K562 (cell line): ENCODE data around the gene SDS. TPM values are rescaled to one million over a fixed set of nuclear protein-coding genes. Genes with fewer than 3 reads are reported as not detected.

Experiments
- ATAC-seq: fragments of 200-7000 bp; cut with Tn5 transposase; 3 replicates; pipeline ENCODE4 v1.9.1; 2020; ENCODE audit warnings: moderate library complexity
- BruUV-seq: library from RNA; stranded (reverse); fragments of 400-500 nt; replicated peaks from 2 replicates; lab custom pipeline; 2021; lab: Mats Ljungman, UMichigan
- CTCF ChIA-PET: fragments of 300-600 bp; formaldehyde crosslinking; extraction: SDS; loops from one replicate; lab custom pipeline; 2021; ENCODE audit warnings: low intra/inter-chr PET ratio; lab: Yijun Ruan, JAX
- POLR2A ChIA-PET: fragments of 300-600, 350-650 bp; sonication (Branson Sonifier 250); formaldehyde crosslinking; extraction: SDS; loops from one replicate; lab custom pipeline; 2021; ENCODE audit warnings: antibody characterized with exemption, inconsistent platforms; lab: Yijun Ruan, JAX
- DNase-seq, 4 experiments: peaks; one replicate each; pipeline versions ENCODE4 v3.0.0 to v3.0.0-alpha.2; 2011 to 2018; ENCODE audit warnings: low spot score in 3 of 4, mixed read lengths in 3 of 4; ENCODE audit errors: extremely low read depth in 1 of 4
- FAIRE-seq: peaks from 2 replicates; lab custom pipeline; 2011; peaks lifted over from hg19 to GRCh38; lab: Jason Lieb, UNC
- H2AFZ ChIP-seq: 2 replicates; pipeline ENCODE4 v1.6.0; 2011; ENCODE audit warnings: low read depth, low read length, control low read depth, inconsistent platforms
- H3K27ac ChIP-seq: fragments of 200-600 bp; 3 replicates; pipeline ENCODE4 v1.8.0; 2011; ENCODE audit warnings: low read depth, mild to moderate bottlenecking, control low read depth, inconsistent platforms, low read length, moderate library complexity, mixed read lengths; ENCODE audit errors: extremely low read depth
- H3K27me3 ChIP-seq, 2 experiments: fragments of 300-600 bp in 1 of 2; 2 replicates in 1 of 2; 3 replicates in 1 of 2; pipeline versions ENCODE4 v1.6.0 to v1.8.0; 2011; ENCODE audit warnings: inconsistent platforms in 2 of 2, low read length in 2 of 2, mild to moderate bottlenecking in 1 of 2, mixed read lengths in 1 of 2, moderate library complexity in 1 of 2; ENCODE audit not compliant: control insufficient read depth in 2 of 2, insufficient read depth in 2 of 2
- H3K36me3 ChIP-seq: fragments of 300-600 bp; 3 replicates; pipeline ENCODE4 v1.8.0; 2011; ENCODE audit warnings: mild to moderate bottlenecking, low read length, inconsistent platforms; ENCODE audit not compliant: control insufficient read depth, insufficient read depth
- H3K4me1 ChIP-seq, 2 experiments: fragments of 200-600 bp in 1 of 2; replicated peaks in 1 of 2; 2 replicates in 1 of 2; 3 replicates in 1 of 2; pipeline versions ENCODE4 v1.5.1 to v1.8.0; 2011; ENCODE audit warnings: inconsistent platforms in 2 of 2, low read length in 2 of 2, mild to moderate bottlenecking in 1 of 2, mixed read lengths in 1 of 2, moderate library complexity in 1 of 2; ENCODE audit not compliant: control insufficient read depth in 2 of 2, insufficient read depth in 2 of 2
- H3K4me2 ChIP-seq: 2 replicates; pipeline ENCODE4 v1.6.1; 2011; ENCODE audit warnings: low read length, control low read depth, inconsistent platforms, mixed read lengths; ENCODE audit not compliant: insufficient read depth
- H3K4me3 ChIP-seq: fragments of 200-600 bp; sonication (generic), shearing (Covaris generic); 2 replicates; pipeline ENCODE4 v1.5.1; 2016; ENCODE audit warnings: control low read depth, inconsistent platforms
- H3K79me2 ChIP-seq: fragments of 200-600 bp; 3 replicates; pipeline ENCODE4 v1.8.0; 2011; ENCODE audit warnings: low read length, inconsistent platforms; ENCODE audit not compliant: control insufficient read depth, insufficient read depth
- H3K9ac ChIP-seq, 2 experiments: 2 replicates each; pipeline versions ENCODE4 v1.6.0 to v1.6.1; 2011; ENCODE audit warnings: low read depth in 2 of 2, low read length in 2 of 2, control low read depth in 1 of 2, inconsistent platforms in 1 of 2, mild to moderate bottlenecking in 1 of 2, mixed read lengths in 1 of 2; ENCODE audit not compliant: insufficient read depth in 1 of 2
- H3K9me1 ChIP-seq: one replicate; pipeline ENCODE4 v1.6.0; 2011; ENCODE audit warnings: inconsistent platforms, mild to moderate bottlenecking, low read length, moderate library complexity; ENCODE audit not compliant: control insufficient read depth, insufficient read depth
- H3K9me3 ChIP-seq: replicated peaks from 2 replicates; pipeline ENCODE4 v1.5.1; 2011; ENCODE audit warnings: low read depth, low read length, inconsistent platforms; ENCODE audit not compliant: control insufficient read depth, insufficient read depth
- H4K20me1 ChIP-seq: replicated peaks from 2 replicates; pipeline ENCODE4 v1.6.1; 2011; ENCODE audit warnings: low read length, inconsistent platforms, mixed read lengths; ENCODE audit not compliant: control insufficient read depth, insufficient read depth
- CBX3 ChIP-seq, 2 experiments: IDR thresholded peaks; 1 replicate in 1 of 2; 2 replicates in 1 of 2; pipeline ENCODE4 v1.6.1; 2012; ENCODE audit warnings: inconsistent platforms in 2 of 2, low read length in 2 of 2, borderline replicate concordance in 1 of 2, control low read depth in 1 of 2
- FOXM1 ChIP-seq, 2 experiments: fragments of 450-650 bp in 1 of 2; sonication (generic) in 1 of 2; formaldehyde crosslinking in 1 of 2; IDR thresholded peaks; 2 replicates each; pipeline versions ENCODE4 v1.6.1 to v1.9.0; 2017 to 2022; ENCODE audit warnings: low read depth in 2 of 2, mild to moderate bottlenecking in 2 of 2, missing genetic modification reagents in 1 of 2, moderate library complexity in 1 of 2
- HDAC1 ChIP-seq, 2 experiments: fragments of 450-650 bp; IDR thresholded peaks; 2 replicates each; pipeline ENCODE4 v1.6.1; 2016 to 2017; ENCODE audit warnings: inconsistent platforms in 1 of 2, mild to moderate bottlenecking in 1 of 2, moderate library complexity in 1 of 2
- MED1 ChIP-seq: sonication (generic); formaldehyde crosslinking; IDR thresholded peaks from 2 replicates; pipeline ENCODE4 v1.8.1; 2023; ENCODE audit warnings: missing genetic modification reagents, borderline replicate concordance
- OTX1 ChIP-seq: fragments of 450-650 bp; formaldehyde crosslinking; IDR thresholded peaks from 2 replicates; pipeline ENCODE4 v1.4.0; 2022; ENCODE audit warnings: mild to moderate bottlenecking
- SIN3B ChIP-seq: fragments of 450-650 bp; IDR thresholded peaks from 2 replicates; pipeline ENCODE4 v1.6.1; 2017; ENCODE audit warnings: low read depth, mild to moderate bottlenecking, moderate library complexity
- ZNF584 ChIP-seq: fragments of 200-800 bp; sonication (Bioruptor generic); IDR thresholded peaks from 2 replicates; pipeline ENCODE4 v1.6.1; 2016; ENCODE audit warnings: low read depth, mild to moderate bottlenecking, missing genetic modification characterization, missing compliant biosample characterization
- ZNF780A ChIP-seq: fragments of 250-450 bp; sonication (Bioruptor Pico); IDR thresholded peaks from 2 replicates; pipeline ENCODE4 v1.5.0; 2021; ENCODE audit warnings: mild to moderate bottlenecking
- ZZZ3 ChIP-seq: fragments of 450-650 bp; IDR thresholded peaks from 2 replicates; pipeline ENCODE4 v1.6.1; 2016; ENCODE audit warnings: antibody characterized with exemption, mild to moderate bottlenecking, moderate library complexity
- WGBS: fragments of 100-300 bp; shearing (Covaris generic); methylation state at CpG from one replicate; pipeline ENCODE4 v1.1.6; 2016; ENCODE audit warnings: low coverage, mixed read lengths; ENCODE audit not compliant: insufficient coverage; ENCODE audit errors: missing lambda C conversion rate; 5-methylcytosine and 5-hydroxymethylcytosine counted together
- in situ Hi-C: fragments of 300-500 bp; cut with MboI; formaldehyde crosslinking; loops from 4 replicates; pipeline ENCODE4 v1.15.0; 2018; ENCODE audit warnings: inconsistent platforms, mixed read lengths
- intact Hi-C: fragments of 100-400 bp; cut with micrococcal nuclease; formaldehyde crosslinking; loops from 2 replicates; pipeline ENCODE4 v1.14.2; 2022
- polyA plus RNA-seq, 8 experiments: library from polyadenylated mRNA; depleted of rRNA in 4 of 8; stranded (reverse) in 5 of 8; unstranded in 3 of 8; fragments of >200 nt; fragmentation: Nextera tagmentation in 2 of 8; fragmentation: Illumina TruSeq in 1 of 8; extraction: Ambion mirVana in 2 of 8; extraction: Trizol in 1 of 8; gene quantifications; 2 replicates each; pipeline versions ENCODE4 v1.2.1 to v1.2.3, GENCODE V29; 2011 to 2014; ENCODE audit warnings: inconsistent platforms in 1 of 8, missing spikeins in 1 of 8
- total RNA-seq, 7 experiments: library from RNA; depleted of rRNA in 6 of 7; stranded (reverse); fragments of >200 nt in 6 of 7; fragmentation: Illumina TruSeq in 2 of 7; extraction: Trizol in 2 of 7; gene quantifications; 2 replicates each; pipeline versions ENCODE4 v1.2.1 to v1.2.3, GENCODE V29; 2011 to 2021; ENCODE audit warnings: low replicate concordance in 1 of 7
- TF ChIP-seq, protein P1 (sequence below): fragments of 250-450 bp; sonication (Bioruptor Pico); IDR thresholded peaks from 2 replicates; pipeline ENCODE4 v1.5.0; 2022; ENCODE audit warnings: mild to moderate bottlenecking
- TF ChIP-seq, protein P2 (sequence below): fragments of 250-450 bp; sonication (Bioruptor Pico); IDR thresholded peaks from 2 replicates; pipeline ENCODE4 v1.9.0; 2021; ENCODE audit warnings: mild to moderate bottlenecking, inconsistent platforms
- TF ChIP-seq, protein P3 (sequence below): fragments of 450-650 bp; formaldehyde crosslinking; IDR thresholded peaks from 2 replicates; pipeline ENCODE4 v1.4.0; 2022; ENCODE audit warnings: mild to moderate bottlenecking, moderate library complexity
- TF ChIP-seq, protein P4 (sequence below), 2 experiments: fragments of 250-450 bp in 1 of 2; fragments of 450-650 bp in 1 of 2; sonication (Bioruptor Pico) in 1 of 2; IDR thresholded peaks; 2 replicates each; pipeline versions ENCODE4 v1.6.1 to v1.8.0; 2016 to 2021; ENCODE audit warnings: mild to moderate bottlenecking in 2 of 2, moderate library complexity in 2 of 2, missing compliant biosample characterization in 1 of 2, missing genetic modification characterization in 1 of 2

Gene SDS
- total and polyA plus RNA-seq, 9 of the 15 experiments (the other 6 are each of a cell fraction or from before 2014, with no cell fraction given): 0.07 to 1.1 (median 0.12) TPM; not detected in 1

DNA sequence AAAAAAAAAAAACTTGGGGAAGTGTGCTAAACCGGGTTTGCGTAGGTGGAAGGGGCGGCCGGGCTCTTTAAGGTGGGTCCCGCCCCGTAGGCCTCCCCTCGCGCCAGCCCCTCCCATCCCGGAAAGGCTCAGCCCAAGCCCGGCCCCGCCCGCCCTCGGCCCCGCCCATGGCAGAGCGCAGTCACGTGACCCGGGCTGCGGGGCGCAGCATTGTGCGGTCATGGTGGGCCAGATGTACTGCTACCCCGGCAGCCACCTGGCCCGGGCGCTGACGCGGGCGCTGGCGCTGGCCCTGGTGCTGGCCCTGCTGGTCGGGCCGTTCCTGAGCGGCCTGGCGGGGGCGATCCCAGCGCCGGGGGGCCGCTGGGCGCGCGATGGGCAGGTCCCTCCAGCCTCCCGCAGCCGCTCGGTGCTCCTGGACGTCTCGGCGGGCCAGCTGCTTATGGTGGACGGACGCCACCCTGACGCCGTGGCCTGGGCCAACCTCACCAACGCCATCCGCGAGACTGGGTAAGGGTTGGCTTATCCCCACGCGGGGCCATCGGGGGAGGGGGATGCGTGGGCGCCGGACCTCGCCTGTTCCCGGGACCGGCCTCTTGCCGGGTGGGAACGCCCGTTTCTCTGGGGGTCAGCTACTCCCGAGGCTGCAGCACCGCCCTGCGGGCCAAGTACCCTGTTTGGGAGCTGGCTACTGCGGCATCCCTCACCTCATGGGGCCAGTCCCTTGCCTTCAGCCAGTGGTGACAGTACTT, 45.1 kb downstream of the SDS start, which contains the start of gene PLBD2:
PLBD2 (plus strand) TSS at position 207 of the 752 bp plus-strand sequence; CDS start at position 221, 14 bp downstream.
- Histone ChIP-seq H3K27me3 (no peaks in the 10 kb centered on the region), H3K27ac (peak within 1 kb of the TSS; percentile 84), H3K36me3 (peaks cover 20% of the 10 kb centered on the region; the same call in 1 of the 3 replicates), H4K20me1 (peaks cover 11% of the 10 kb centered on the region), H3K9me3 (no peaks in the 10 kb centered on the region), H3K4me2 (peak within 1 kb of the TSS; percentile 91), H3K9ac (peak within 1 kb of the TSS; percentile 75 to 96), H2AFZ (peak within 1 kb of the TSS; percentile 94), H3K4me1 (peaks cover 21 to 30% of the 10 kb centered on the region in 2 experiments), H3K4me3 (peak within 1 kb of the TSS; percentile 96), H3K9me1 (no peaks in the 10 kb centered on the region), H3K79me2 (peaks cover 27% of the 10 kb centered on the region)
- FAIRE-seq: no peak
- intact Hi-C loops (loop anchor here (1.0 to 2.0 kb wide), 3 partner anchors 23 to 67 kb away; partner anchors contain the start of gene SLC8B1), in situ Hi-C loops (no loop called here)
- WGBS: 2% methylated on average over 26 of the region's 67 CpGs
- BruUV-seq: no TSS peak
- DNase-seq: peak; percentile 95 to 99 (median 99)
- ChIA-PET POLR2A (interaction anchor here (0.6 to 2.7 kb wide), 3 partner anchors 9 to 682 kb away, joined by 3 to 9 read pairs (median 4); partner anchors contain the start of gene SLC8B1), CTCF (no interaction called here)
- peak; percentile 94 for ATAC-seq
- TF ChIP-seq, protein P1, sequence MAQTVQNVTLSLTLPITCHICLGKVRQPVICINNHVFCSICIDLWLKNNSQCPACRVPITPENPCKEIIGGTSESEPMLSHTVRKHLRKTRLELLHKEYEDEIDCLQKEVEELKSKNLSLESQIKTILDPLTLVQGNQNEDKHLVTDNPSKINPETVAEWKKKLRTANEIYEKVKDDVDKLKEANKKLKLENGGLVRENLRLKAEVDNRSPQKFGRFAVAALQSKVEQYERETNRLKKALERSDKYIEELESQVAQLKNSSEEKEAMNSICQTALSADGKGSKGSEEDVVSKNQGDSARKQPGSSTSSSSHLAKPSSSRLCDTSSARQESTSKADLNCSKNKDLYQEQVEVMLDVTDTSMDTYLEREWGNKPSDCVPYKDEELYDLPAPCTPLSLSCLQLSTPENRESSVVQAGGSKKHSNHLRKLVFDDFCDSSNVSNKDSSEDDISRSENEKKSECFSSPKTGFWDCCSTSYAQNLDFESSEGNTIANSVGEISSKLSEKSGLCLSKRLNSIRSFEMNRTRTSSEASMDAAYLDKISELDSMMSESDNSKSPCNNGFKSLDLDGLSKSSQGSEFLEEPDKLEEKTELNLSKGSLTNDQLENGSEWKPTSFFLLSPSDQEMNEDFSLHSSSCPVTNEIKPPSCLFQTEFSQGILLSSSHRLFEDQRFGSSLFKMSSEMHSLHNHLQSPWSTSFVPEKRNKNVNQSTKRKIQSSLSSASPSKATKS (CRISPR knock-in tag): no peak
- TF ChIP-seq FOXM1 (IDR thresholded peaks at IDR 0.05; ENCODE audit: low read depth) (peak; percentile 58; the same call in 1 of the 2 replicates), FOXM1 (CRISPR knock-in tag; IDR thresholded peaks at IDR 0.05; ENCODE audit: low read depth) (peak; percentile 53), MED1 (CRISPR knock-in tag) (no peak), OTX1 (CRISPR knock-in tag) (no peak), ZNF584 (CRISPR knock-in tag) (no peak), CBX3 (IDR thresholded peaks at IDR 0.05; ENCODE audit: borderline replicate concordance in 1 of 2, low read length in 2 of 2) (no peak), ZZZ3 (no peak), HDAC1 (IDR thresholded peaks at IDR 0.05) (peak in 1 of 2 experiments; percentile 43; a peak in 1 of 4 replicates), ZNF780A (no peak), SIN3B (peak; percentile 86)
- TF ChIP-seq, protein P2, sequence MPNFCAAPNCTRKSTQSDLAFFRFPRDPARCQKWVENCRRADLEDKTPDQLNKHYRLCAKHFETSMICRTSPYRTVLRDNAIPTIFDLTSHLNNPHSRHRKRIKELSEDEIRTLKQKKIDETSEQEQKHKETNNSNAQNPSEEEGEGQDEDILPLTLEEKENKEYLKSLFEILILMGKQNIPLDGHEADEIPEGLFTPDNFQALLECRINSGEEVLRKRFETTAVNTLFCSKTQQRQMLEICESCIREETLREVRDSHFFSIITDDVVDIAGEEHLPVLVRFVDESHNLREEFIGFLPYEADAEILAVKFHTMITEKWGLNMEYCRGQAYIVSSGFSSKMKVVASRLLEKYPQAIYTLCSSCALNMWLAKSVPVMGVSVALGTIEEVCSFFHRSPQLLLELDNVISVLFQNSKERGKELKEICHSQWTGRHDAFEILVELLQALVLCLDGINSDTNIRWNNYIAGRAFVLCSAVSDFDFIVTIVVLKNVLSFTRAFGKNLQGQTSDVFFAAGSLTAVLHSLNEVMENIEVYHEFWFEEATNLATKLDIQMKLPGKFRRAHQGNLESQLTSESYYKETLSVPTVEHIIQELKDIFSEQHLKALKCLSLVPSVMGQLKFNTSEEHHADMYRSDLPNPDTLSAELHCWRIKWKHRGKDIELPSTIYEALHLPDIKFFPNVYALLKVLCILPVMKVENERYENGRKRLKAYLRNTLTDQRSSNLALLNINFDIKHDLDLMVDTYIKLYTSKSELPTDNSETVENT (CRISPR knock-in tag): peak; percentile 60; the same call in 1 of the 2 replicates
- TF ChIP-seq, protein P3, sequence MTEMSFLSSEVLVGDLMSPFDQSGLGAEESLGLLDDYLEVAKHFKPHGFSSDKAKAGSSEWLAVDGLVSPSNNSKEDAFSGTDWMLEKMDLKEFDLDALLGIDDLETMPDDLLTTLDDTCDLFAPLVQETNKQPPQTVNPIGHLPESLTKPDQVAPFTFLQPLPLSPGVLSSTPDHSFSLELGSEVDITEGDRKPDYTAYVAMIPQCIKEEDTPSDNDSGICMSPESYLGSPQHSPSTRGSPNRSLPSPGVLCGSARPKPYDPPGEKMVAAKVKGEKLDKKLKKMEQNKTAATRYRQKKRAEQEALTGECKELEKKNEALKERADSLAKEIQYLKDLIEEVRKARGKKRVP: no peak
- TF ChIP-seq, protein P4, sequence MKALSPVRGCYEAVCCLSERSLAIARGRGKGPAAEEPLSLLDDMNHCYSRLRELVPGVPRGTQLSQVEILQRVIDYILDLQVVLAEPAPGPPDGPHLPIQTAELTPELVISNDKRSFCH (CRISPR knock-in tag; IDR thresholded peaks at IDR 0.05): no peak
- TF ChIP-seq, protein P4 (tag; IDR thresholded peaks at IDR 0.05): no peak
